HT1080 (cell line): ENCODE data around the gene CLEC12A. TPM values are rescaled to one million over a fixed set of nuclear protein-coding genes. Genes with fewer than 3 reads are reported as not detected.

ENCODE experiments used
- DNase-seq: peaks from one replicate; pipeline ENCODE4 v3.0.0-alpha.2; 2015; ENCODE audit warnings: low read depth
- total RNA-seq: library from RNA; depleted of rRNA; stranded (reverse); fragments of >200 nt; shearing (Covaris generic); gene quantifications from 2 replicates; pipeline ENCODE4 v1.2.3, GENCODE V29; 2014; rRNA removed

The CLEC12A gene
- total RNA-seq, 1 experiment from 2014 or later = not detected

DNA sequence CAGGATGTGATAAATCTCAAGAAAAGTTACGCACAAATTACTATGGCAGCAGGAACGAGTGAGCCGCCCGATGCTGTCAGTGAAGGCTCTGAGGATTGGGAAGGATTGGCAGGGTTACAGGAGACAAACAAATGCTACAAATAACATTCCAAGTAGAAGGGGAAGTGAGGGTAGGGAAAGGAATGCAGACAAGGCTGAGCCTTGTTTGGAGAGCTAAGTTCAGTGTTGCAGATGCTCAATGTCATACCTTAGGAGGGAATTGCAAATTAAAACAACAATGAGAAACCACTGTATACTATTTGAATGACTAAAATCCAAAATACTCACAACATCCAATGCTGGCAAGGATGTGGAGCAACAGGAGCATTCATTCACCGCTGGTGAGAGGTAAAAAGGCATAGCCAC is 60.6 kb downstream of the CLEC12A start:
- peak; percentile 93 for DNase-seq

DNA sequence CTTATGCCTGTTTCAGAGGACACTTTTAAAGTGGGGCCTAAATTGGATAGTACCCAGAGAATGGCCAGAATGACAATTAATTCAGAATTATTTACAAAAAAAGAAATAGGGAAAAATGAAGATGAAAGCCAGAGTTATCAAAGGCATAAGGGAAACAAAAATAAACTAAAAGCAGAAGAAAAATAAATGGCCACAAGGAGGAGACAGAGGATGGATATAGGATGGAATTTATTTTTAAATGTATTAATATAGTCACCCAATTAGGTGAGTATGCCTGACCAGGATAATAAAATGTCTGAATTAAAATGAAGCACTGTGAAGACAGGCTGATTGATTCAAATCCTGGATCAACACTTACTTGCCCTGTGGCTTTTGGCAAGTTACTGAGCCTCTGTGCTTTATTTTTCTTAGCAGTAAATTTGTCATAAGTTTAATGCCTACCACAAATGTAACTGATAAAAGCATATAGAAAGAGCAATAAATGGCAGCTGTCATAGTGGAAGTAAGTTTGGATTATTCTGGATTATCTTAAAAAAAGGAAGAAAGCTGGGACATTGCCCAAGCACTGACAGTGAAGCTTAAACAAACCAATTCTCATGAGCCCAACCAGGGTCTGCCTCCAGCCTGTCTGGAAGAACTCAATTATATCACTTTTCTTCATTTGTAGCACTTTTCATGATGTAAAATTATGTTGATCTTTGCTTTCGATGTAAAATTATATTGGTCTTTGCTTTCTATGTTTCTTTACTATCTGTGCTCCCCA is 62.8 kb downstream of the CLEC12A start:
- peak; percentile 28 for DNase-seq

Other genes starting within 250 kb of the CLEC12A start
- not detected in 2 replicates for gene CLECL1, start 238.3 kb upstream of the CLEC12A start, total RNA-seq
- gene CD69, start 210.5 kb upstream of the CLEC12A start, total RNA-seq = 0.16 TPM in 1 of 2 replicates, not detected in the other
- not detected in 2 replicates for gene KLRF1, start 143.9 kb upstream of the CLEC12A start, total RNA-seq
- gene CLEC2B, start 102.1 kb upstream of the CLEC12A start, total RNA-seq = 0.19 and 0.60 TPM in 2 replicates
- not detected in 2 replicates for gene KLRF2, start 89.9 kb upstream of the CLEC12A start, total RNA-seq
- not detected in 2 replicates for gene CLEC2A, start 39.0 kb upstream of the CLEC12A start, total RNA-seq
- not detected in 2 replicates for gene CLEC1B, start 27.7 kb downstream of the CLEC12A start, total RNA-seq
- gene CLEC12B, start 39.2 kb downstream of the CLEC12A start, total RNA-seq = 0.21 TPM in 1 of 2 replicates, not detected in the other
- not detected in 2 replicates for gene CLEC9A, start 59.3 kb downstream of the CLEC12A start, total RNA-seq
- not detected in 2 replicates for gene CLEC1A, start 127.6 kb downstream of the CLEC12A start, total RNA-seq
- not detected in 2 replicates for gene CLEC7A, start 158.8 kb downstream of the CLEC12A start, total RNA-seq
- not detected in 2 replicates for gene OLR1, start 200.7 kb downstream of the CLEC12A start, total RNA-seq
- gene TMEM52B, start 207.6 kb downstream of the CLEC12A start, total RNA-seq = 0.07 TPM in 1 of 2 replicates, not detected in the other
- 2.3 and 3.9 TPM in 2 replicates for gene GABARAPL1, start 241.5 kb downstream of the CLEC12A start, total RNA-seq